Smooth muscle cell (in vitro differentiated cells): ENCODE results near the gene GRM1. TPM values are rescaled to one million over a fixed set of nuclear protein-coding genes. Genes with fewer than 3 reads are reported as not detected.

Source experiments
- DNase-seq: peaks from one replicate; lab custom pipeline; 2025; ENCODE audit not compliant: unreplicated experiment; lab: John Stamatoyannopoulos, UW
- H2AFZ ChIP-seq: fragments of 200-600 bp; sonication (generic); 2 replicates; pipeline ENCODE4 v1.6.0; 2016; ENCODE audit warnings: antibody characterized with exemption, low read depth, mild to moderate bottlenecking
- H3F3A ChIP-seq: fragments of 200-600 bp; sonication (generic); 2 replicates; pipeline ENCODE4 v1.6.0; 2017; ENCODE audit warnings: antibody characterized with exemption, low read depth
- H3K27ac ChIP-seq: fragments of 200-600 bp; sonication (generic); 2 replicates; pipeline ENCODE4 v1.5.1; 2016; ENCODE audit warnings: low read depth, mild to moderate bottlenecking
- H3K27me3 ChIP-seq: fragments of 200-600 bp; sonication (generic); 2 replicates; pipeline ENCODE4 v1.6.1; 2016; ENCODE audit warnings: low read depth, mild to moderate bottlenecking
- H3K36me3 ChIP-seq: fragments of 200-600 bp; sonication (generic); 2 replicates; pipeline ENCODE4 v1.5.1; 2016; ENCODE audit warnings: low read depth
- H3K4me1 ChIP-seq: fragments of 200-600 bp; sonication (generic); 2 replicates; pipeline ENCODE4 v1.5.1; 2016; ENCODE audit warnings: low read depth
- H3K4me2 ChIP-seq: fragments of 200-600 bp; sonication (generic); 2 replicates; pipeline ENCODE4 v1.6.0; 2016; ENCODE audit warnings: mild to moderate bottlenecking
- H3K4me3 ChIP-seq: fragments of 200-600 bp; sonication (generic); 2 replicates; pipeline ENCODE4 v1.5.1; 2016; ENCODE audit warnings: mild to moderate bottlenecking
- H3K79me2 ChIP-seq: fragments of 200-600 bp; sonication (generic); 2 replicates; pipeline ENCODE4 v1.6.0; 2016; ENCODE audit warnings: low read depth, mild to moderate bottlenecking
- H3K9ac ChIP-seq: fragments of 200-600 bp; sonication (generic); 2 replicates; pipeline ENCODE4 v1.6.0; 2016; ENCODE audit warnings: low read depth
- H3K9me3 ChIP-seq: fragments of 200-600 bp; sonication (generic); replicated peaks from 2 replicates; pipeline ENCODE4 v1.5.1; 2016; ENCODE audit warnings: low read depth
- H4K20me1 ChIP-seq: fragments of 200-600 bp; sonication (generic); 2 replicates; pipeline ENCODE4 v1.6.0; 2016; ENCODE audit warnings: low read depth
- WGBS: methylation state at CpG from one replicate; pipeline ENCODE4 v1.1.7; 2016; ENCODE audit warnings: low lambda C conversion rate; 5-methylcytosine and 5-hydroxymethylcytosine counted together
- polyA plus RNA-seq: library from polyadenylated mRNA; unstranded; fragments of >200 nt; fragmentation: Nextera tagmentation; extraction: Ambion mirVana; gene quantifications from 2 replicates; pipeline ENCODE4 v1.2.1, GENCODE V29; 2016
- total RNA-seq: library from RNA; depleted of rRNA; stranded (reverse); fragments of >200 nt; gene quantifications from 2 replicates; pipeline ENCODE4 v1.2.3, GENCODE V29; 2014
- TF ChIP-seq, protein P1 (sequence below): fragments of 200-600 bp; sonication (generic); IDR thresholded peaks from 2 replicates; pipeline ENCODE4 v1.5.1; 2017; ENCODE audit warnings: borderline replicate concordance, mild to moderate bottlenecking, antibody characterized with exemption; ENCODE audit not compliant: insufficient read depth, poor library complexity, severe bottlenecking

The GRM1 gene
- total and polyA plus RNA-seq, 2 experiments from 2014 or later, result not detected

DNA sequence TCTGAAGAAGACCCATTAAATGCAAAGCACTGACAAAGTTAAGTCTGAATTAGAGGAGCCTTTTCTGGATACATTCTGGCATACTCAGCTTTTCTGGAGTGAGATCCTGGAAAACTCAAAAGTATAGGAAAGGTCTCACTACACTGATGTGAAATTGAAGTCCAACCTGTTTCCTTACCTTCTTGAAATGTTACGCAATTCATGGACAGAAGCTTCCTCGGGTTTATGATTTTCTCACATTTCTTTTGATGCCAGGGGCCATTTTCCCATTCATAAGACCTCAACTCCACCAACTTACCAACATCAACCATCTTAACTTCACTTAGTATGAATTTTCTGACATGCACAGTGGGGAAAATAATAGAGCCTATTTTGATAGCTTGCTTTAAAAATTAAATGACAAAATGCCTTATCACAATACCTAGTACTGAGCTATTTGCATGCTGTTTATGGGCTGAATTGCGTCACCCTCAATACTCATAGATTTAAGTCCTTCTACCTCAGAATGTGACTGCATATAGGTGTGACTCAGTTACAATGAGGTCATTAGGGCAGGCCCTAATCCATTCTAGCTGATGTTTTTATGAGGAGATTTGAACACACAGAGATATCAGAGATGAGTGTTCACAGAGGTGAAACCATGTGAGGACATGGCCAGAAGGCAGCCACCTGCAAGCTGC, 441.4 kb downstream of the GRM1 start:
- no peaks in the 10 kb centered on the region for H3K4me1 ChIP-seq
- H3K27ac ChIP-seq, result no peak overlapping the region
- H3K4me2 ChIP-seq, result no peak overlapping the region
- H3F3A ChIP-seq, result no peaks in the 10 kb centered on the region
- no peaks in the 10 kb centered on the region for H3K9me3 ChIP-seq
- H3K79me2 ChIP-seq, result no peaks in the 10 kb centered on the region
- no peaks in the 10 kb centered on the region for H3K27me3 ChIP-seq
- H3K4me3 ChIP-seq, result no peak overlapping the region
- 92% methylated on average over 3 of the region's 3 CpGs for WGBS
- no peak overlapping the region for H3K9ac ChIP-seq
- no peaks in the 10 kb centered on the region for H3K36me3 ChIP-seq
- DNase-seq, result no peak
- no peak overlapping the region for H2AFZ ChIP-seq
- TF ChIP-seq, protein P1, sequence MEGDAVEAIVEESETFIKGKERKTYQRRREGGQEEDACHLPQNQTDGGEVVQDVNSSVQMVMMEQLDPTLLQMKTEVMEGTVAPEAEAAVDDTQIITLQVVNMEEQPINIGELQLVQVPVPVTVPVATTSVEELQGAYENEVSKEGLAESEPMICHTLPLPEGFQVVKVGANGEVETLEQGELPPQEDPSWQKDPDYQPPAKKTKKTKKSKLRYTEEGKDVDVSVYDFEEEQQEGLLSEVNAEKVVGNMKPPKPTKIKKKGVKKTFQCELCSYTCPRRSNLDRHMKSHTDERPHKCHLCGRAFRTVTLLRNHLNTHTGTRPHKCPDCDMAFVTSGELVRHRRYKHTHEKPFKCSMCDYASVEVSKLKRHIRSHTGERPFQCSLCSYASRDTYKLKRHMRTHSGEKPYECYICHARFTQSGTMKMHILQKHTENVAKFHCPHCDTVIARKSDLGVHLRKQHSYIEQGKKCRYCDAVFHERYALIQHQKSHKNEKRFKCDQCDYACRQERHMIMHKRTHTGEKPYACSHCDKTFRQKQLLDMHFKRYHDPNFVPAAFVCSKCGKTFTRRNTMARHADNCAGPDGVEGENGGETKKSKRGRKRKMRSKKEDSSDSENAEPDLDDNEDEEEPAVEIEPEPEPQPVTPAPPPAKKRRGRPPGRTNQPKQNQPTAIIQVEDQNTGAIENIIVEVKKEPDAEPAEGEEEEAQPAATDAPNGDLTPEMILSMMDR, result no peak
- no peaks in the 10 kb centered on the region for H4K20me1 ChIP-seq

DNA sequence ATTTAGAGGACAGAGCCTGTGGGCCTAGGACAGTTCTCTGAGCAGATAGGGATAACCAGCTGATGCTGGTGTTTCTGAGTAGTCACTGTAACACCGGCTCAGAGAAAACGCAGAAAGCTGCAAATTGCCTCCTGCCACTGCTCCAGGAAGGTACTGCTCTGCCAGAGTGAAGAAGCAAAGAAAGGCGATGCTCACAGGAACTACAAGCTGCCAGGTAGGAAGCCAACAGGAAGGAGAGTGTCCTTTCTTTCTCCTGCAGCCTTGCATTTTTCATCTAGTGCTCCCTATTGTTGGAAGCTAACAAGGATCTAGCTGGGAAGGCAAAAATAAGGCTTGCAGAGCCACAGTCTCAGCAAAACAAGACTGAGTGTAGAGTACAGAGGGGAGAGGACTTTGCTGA, 444.1 kb downstream of the GRM1 start:
- Histone ChIP-seq H3K4me2 (no peak overlapping the region), H3K9me3 (no peaks in the 10 kb centered on the region), H3K9ac (no peak overlapping the region), H3K27me3 (no peaks in the 10 kb centered on the region), H3K79me2 (no peaks in the 10 kb centered on the region), H3K4me1 (no peaks in the 10 kb centered on the region), H2AFZ (no peak overlapping the region), H3K36me3 (no peaks in the 10 kb centered on the region), H4K20me1 (no peaks in the 10 kb centered on the region), H3K4me3 (no peak overlapping the region), H3F3A (no peaks in the 10 kb centered on the region), H3K27ac (no peak overlapping the region)
- no peak for DNase-seq
- 93% methylated on average over 3 of the region's 3 CpGs for WGBS
- TF ChIP-seq, protein P1, result no peak

DNA sequence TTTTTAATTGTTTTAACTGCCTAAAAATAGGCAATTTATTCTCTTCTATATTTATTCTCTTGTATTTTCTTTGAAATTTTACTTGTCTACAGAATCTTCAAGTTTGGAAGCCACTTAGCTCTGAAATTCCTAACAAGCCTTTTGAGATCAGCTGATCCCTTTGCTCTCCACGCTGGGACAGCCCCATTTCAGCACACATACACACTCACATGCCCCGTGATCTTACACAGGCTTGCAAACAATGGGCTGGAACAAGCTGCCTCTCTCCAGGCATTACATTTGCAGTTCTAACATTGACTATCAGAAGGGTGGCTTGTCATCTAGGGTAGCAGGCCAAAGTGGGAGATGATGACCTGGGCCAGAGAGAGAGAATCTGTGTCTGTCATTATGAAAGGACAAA, 452.7 kb downstream of the GRM1 start:
- H3K79me2 ChIP-seq, result no peaks in the 10 kb centered on the region
- H4K20me1 ChIP-seq, result no peaks in the 10 kb centered on the region
- no peak overlapping the region for H2AFZ ChIP-seq
- no peaks in the 10 kb centered on the region for H3F3A ChIP-seq
- DNase-seq, result no peak
- no peak overlapping the region for H3K4me3 ChIP-seq
- H3K36me3 ChIP-seq, result no peaks in the 10 kb centered on the region
- TF ChIP-seq, protein P1, result no peak
- H3K9ac ChIP-seq, result no peak overlapping the region
- H3K27me3 ChIP-seq, result no peaks in the 10 kb centered on the region
- H3K4me1 ChIP-seq, result no peaks in the 10 kb centered on the region
- H3K27ac ChIP-seq, result no peak overlapping the region
- no peaks in the 10 kb centered on the region for H3K9me3 ChIP-seq
- WGBS, result 82% methylated on average over 2 of the region's 2 CpGs
- no peak overlapping the region for H3K4me2 ChIP-seq

DNA sequence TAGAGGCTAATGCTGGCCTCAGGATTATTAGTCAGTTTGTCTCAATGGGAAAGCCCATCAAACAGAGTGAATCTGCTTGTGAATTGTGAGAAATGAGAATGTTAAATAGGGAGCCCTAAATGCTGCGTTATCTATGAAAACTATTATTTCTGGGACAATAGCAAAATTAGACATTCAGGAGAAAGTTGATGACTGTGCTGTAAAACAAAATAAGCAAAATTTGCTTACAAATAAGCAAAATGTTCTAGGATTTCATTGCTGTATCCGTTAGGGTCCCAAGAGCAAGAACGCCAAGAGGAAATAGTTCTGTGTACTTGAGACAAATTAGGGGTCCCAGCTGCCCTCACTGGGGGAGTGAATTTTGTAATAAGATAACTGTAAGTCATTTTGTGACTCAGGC, 455.5 kb downstream of the GRM1 start:
- Histone ChIP-seq H3K27ac (no peak overlapping the region), H3K27me3 (no peaks in the 10 kb centered on the region), H3F3A (no peaks in the 10 kb centered on the region), H3K4me1 (no peaks in the 10 kb centered on the region), H3K9ac (no peak overlapping the region), H2AFZ (no peak overlapping the region), H3K9me3 (no peaks in the 10 kb centered on the region), H3K79me2 (no peaks in the 10 kb centered on the region), H3K36me3 (no peaks in the 10 kb centered on the region), H3K4me3 (no peak overlapping the region), H3K4me2 (no peak overlapping the region), H4K20me1 (no peaks in the 10 kb centered on the region)
- DNase-seq, result no peak
- TF ChIP-seq, protein P1, result no peak
- WGBS, result 88% methylated on average over 3 of the region's 3 CpGs
